K562 (cell line): ENCODE data around the gene SLC6A4. TPM values are rescaled to one million over a fixed set of nuclear protein-coding genes. Genes with fewer than 3 reads are reported as not detected.
A peak's percentile ranks its signal among the peaks of the same experiment; 100 is the strongest.

Experiments used
- ATAC-seq: fragments of 200-7000 bp; cut with Tn5 transposase; 3 replicates; pipeline ENCODE4 v1.9.1; 2020; ENCODE audit warnings: moderate library complexity
- BruUV-seq: library from RNA; stranded (reverse); fragments of 400-500 nt; replicated peaks from 2 replicates; lab custom pipeline; 2021; lab: Mats Ljungman, UMichigan
- CTCF ChIA-PET: fragments of 300-600 bp; formaldehyde crosslinking; extraction: SDS; loops from one replicate; lab custom pipeline; 2021; ENCODE audit warnings: low intra/inter-chr PET ratio; lab: Yijun Ruan, JAX
- POLR2A ChIA-PET: fragments of 300-600, 350-650 bp; sonication (Branson Sonifier 250); formaldehyde crosslinking; extraction: SDS; loops from one replicate; lab custom pipeline; 2021; ENCODE audit warnings: antibody characterized with exemption, inconsistent platforms; lab: Yijun Ruan, JAX
- DNase-seq, 4 experiments: peaks; one replicate each; pipeline versions ENCODE4 v3.0.0 to v3.0.0-alpha.2; 2011 to 2018; ENCODE audit warnings: low spot score in 3 of 4, mixed read lengths in 3 of 4; ENCODE audit errors: extremely low read depth in 1 of 4
- FAIRE-seq: peaks from 2 replicates; lab custom pipeline; 2011; peaks lifted over from hg19 to GRCh38; lab: Jason Lieb, UNC
- H2AFZ ChIP-seq: 2 replicates; pipeline ENCODE4 v1.6.0; 2011; ENCODE audit warnings: low read depth, low read length, control low read depth, inconsistent platforms
- H3K27ac ChIP-seq: fragments of 200-600 bp; 3 replicates; pipeline ENCODE4 v1.8.0; 2011; ENCODE audit warnings: low read depth, mild to moderate bottlenecking, control low read depth, inconsistent platforms, low read length, moderate library complexity, mixed read lengths; ENCODE audit errors: extremely low read depth
- H3K27me3 ChIP-seq, 2 experiments: fragments of 300-600 bp in 1 of 2; 2 replicates in 1 of 2; 3 replicates in 1 of 2; pipeline versions ENCODE4 v1.6.0 to v1.8.0; 2011; ENCODE audit warnings: inconsistent platforms in 2 of 2, low read length in 2 of 2, mild to moderate bottlenecking in 1 of 2, mixed read lengths in 1 of 2, moderate library complexity in 1 of 2; ENCODE audit not compliant: control insufficient read depth in 2 of 2, insufficient read depth in 2 of 2
- H3K36me3 ChIP-seq: fragments of 300-600 bp; 3 replicates; pipeline ENCODE4 v1.8.0; 2011; ENCODE audit warnings: mild to moderate bottlenecking, low read length, inconsistent platforms; ENCODE audit not compliant: control insufficient read depth, insufficient read depth
- H3K4me1 ChIP-seq, 2 experiments: fragments of 200-600 bp in 1 of 2; replicated peaks in 1 of 2; 2 replicates in 1 of 2; 3 replicates in 1 of 2; pipeline versions ENCODE4 v1.5.1 to v1.8.0; 2011; ENCODE audit warnings: inconsistent platforms in 2 of 2, low read length in 2 of 2, mild to moderate bottlenecking in 1 of 2, mixed read lengths in 1 of 2, moderate library complexity in 1 of 2; ENCODE audit not compliant: control insufficient read depth in 2 of 2, insufficient read depth in 2 of 2
- H3K4me2 ChIP-seq: 2 replicates; pipeline ENCODE4 v1.6.1; 2011; ENCODE audit warnings: low read length, control low read depth, inconsistent platforms, mixed read lengths; ENCODE audit not compliant: insufficient read depth
- H3K4me3 ChIP-seq: fragments of 200-600 bp; sonication (generic), shearing (Covaris generic); 2 replicates; pipeline ENCODE4 v1.5.1; 2016; ENCODE audit warnings: control low read depth, inconsistent platforms
- H3K79me2 ChIP-seq: fragments of 200-600 bp; 3 replicates; pipeline ENCODE4 v1.8.0; 2011; ENCODE audit warnings: low read length, inconsistent platforms; ENCODE audit not compliant: control insufficient read depth, insufficient read depth
- H3K9ac ChIP-seq, 2 experiments: 2 replicates each; pipeline versions ENCODE4 v1.6.0 to v1.6.1; 2011; ENCODE audit warnings: low read depth in 2 of 2, low read length in 2 of 2, control low read depth in 1 of 2, inconsistent platforms in 1 of 2, mild to moderate bottlenecking in 1 of 2, mixed read lengths in 1 of 2; ENCODE audit not compliant: insufficient read depth in 1 of 2
- H3K9me1 ChIP-seq: one replicate; pipeline ENCODE4 v1.6.0; 2011; ENCODE audit warnings: inconsistent platforms, mild to moderate bottlenecking, low read length, moderate library complexity; ENCODE audit not compliant: control insufficient read depth, insufficient read depth
- H3K9me3 ChIP-seq: replicated peaks from 2 replicates; pipeline ENCODE4 v1.5.1; 2011; ENCODE audit warnings: low read depth, low read length, inconsistent platforms; ENCODE audit not compliant: control insufficient read depth, insufficient read depth
- H4K20me1 ChIP-seq: replicated peaks from 2 replicates; pipeline ENCODE4 v1.6.1; 2011; ENCODE audit warnings: low read length, inconsistent platforms, mixed read lengths; ENCODE audit not compliant: control insufficient read depth, insufficient read depth
- DACH1 ChIP-seq: fragments of 450-650 bp; IDR thresholded peaks from 2 replicates; pipeline ENCODE4 v1.6.1; 2018; ENCODE audit not compliant: partially characterized antibody
- GATA2 ChIP-seq: sonication (generic); formaldehyde crosslinking; IDR thresholded peaks from 2 replicates; pipeline ENCODE4 v1.4.0; 2020; ENCODE audit warnings: mild to moderate bottlenecking, missing genetic modification reagents
- HMGXB4 ChIP-seq: sonication (generic); formaldehyde crosslinking; IDR thresholded peaks from 2 replicates; pipeline ENCODE4 v1.8.1; 2023; ENCODE audit warnings: mild to moderate bottlenecking, missing genetic modification reagents
- KLF16 ChIP-seq: IDR thresholded peaks from 2 replicates; pipeline ENCODE4 v1.6.1; 2016; ENCODE audit warnings: antibody characterized with exemption
- MTA2 ChIP-seq: fragments of 450-650 bp; IDR thresholded peaks from 2 replicates; pipeline ENCODE4 v1.6.1; 2016; ENCODE audit warnings: low read depth
- PHF8 ChIP-seq: fragments of 200-600 bp; sonication (generic); IDR thresholded peaks from 2 replicates; pipeline ENCODE4 v1.6.1; 2012; ENCODE audit warnings: mixed run types, mild to moderate bottlenecking, inconsistent platforms, low read length, moderate library complexity, borderline replicate concordance
- POLR2B ChIP-seq: fragments of 450-650 bp; IDR thresholded peaks from 2 replicates; pipeline ENCODE4 v1.6.1; 2018; ENCODE audit warnings: low read depth; ENCODE audit not compliant: partially characterized antibody
- REST ChIP-seq, 2 experiments: fragments of 450-650 bp; formaldehyde crosslinking in 1 of 2; IDR thresholded peaks; 2 replicates each; pipeline versions ENCODE4 v1.4.0 to v1.6.1; 2014 to 2020; ENCODE audit warnings: mild to moderate bottlenecking in 2 of 2, borderline replicate concordance in 1 of 2, low read depth in 1 of 2
- SMAD1 ChIP-seq: fragments of 150-350 bp; IDR thresholded peaks from 2 replicates; pipeline ENCODE4 v1.6.1; 2014; ENCODE audit warnings: low read length, low read depth; ENCODE audit not compliant: partially characterized antibody
- STAT5B ChIP-seq: fragments of 250-450 bp; sonication (Bioruptor Pico); IDR thresholded peaks from 2 replicates; pipeline ENCODE4 v1.8.0; 2021; ENCODE audit warnings: mild to moderate bottlenecking, inconsistent platforms
- TRIM24 ChIP-seq, 2 experiments: fragments of 450-650 bp; IDR thresholded peaks; 2 replicates each; pipeline ENCODE4 v1.6.1; 2016
- ZNF444 ChIP-seq: fragments of 250-450 bp; sonication (Bioruptor Pico); IDR thresholded peaks from 2 replicates; pipeline ENCODE4 v1.4.0; 2020; ENCODE audit warnings: mild to moderate bottlenecking, moderate library complexity
- ZNF551 ChIP-seq: fragments of 250-450 bp; sonication (Bioruptor Pico); IDR thresholded peaks from 2 replicates; pipeline ENCODE4 v1.5.0; 2021; ENCODE audit warnings: mild to moderate bottlenecking, moderate library complexity
- WGBS: fragments of 100-300 bp; shearing (Covaris generic); methylation state at CpG from one replicate; pipeline ENCODE4 v1.1.6; 2016; ENCODE audit warnings: low coverage, mixed read lengths; ENCODE audit not compliant: insufficient coverage; ENCODE audit errors: missing lambda C conversion rate; 5-methylcytosine and 5-hydroxymethylcytosine counted together
- in situ Hi-C: fragments of 300-500 bp; cut with MboI; formaldehyde crosslinking; loops from 4 replicates; pipeline ENCODE4 v1.15.0; 2018; ENCODE audit warnings: inconsistent platforms, mixed read lengths
- intact Hi-C: fragments of 100-400 bp; cut with micrococcal nuclease; formaldehyde crosslinking; loops from 2 replicates; pipeline ENCODE4 v1.14.2; 2022
- polyA plus RNA-seq, 8 experiments: library from polyadenylated mRNA; depleted of rRNA in 4 of 8; stranded (reverse) in 5 of 8; unstranded in 3 of 8; fragments of >200 nt; fragmentation: Nextera tagmentation in 2 of 8; fragmentation: Illumina TruSeq in 1 of 8; extraction: Ambion mirVana in 2 of 8; extraction: Trizol in 1 of 8; gene quantifications; 2 replicates each; pipeline versions ENCODE4 v1.2.1 to v1.2.3, GENCODE V29; 2011 to 2014; ENCODE audit warnings: inconsistent platforms in 1 of 8, missing spikeins in 1 of 8
- total RNA-seq, 7 experiments: library from RNA; depleted of rRNA in 6 of 7; stranded (reverse); fragments of >200 nt in 6 of 7; fragmentation: Illumina TruSeq in 2 of 7; extraction: Trizol in 2 of 7; gene quantifications; 2 replicates each; pipeline versions ENCODE4 v1.2.1 to v1.2.3, GENCODE V29; 2011 to 2021; ENCODE audit warnings: low replicate concordance in 1 of 7

SLC6A4 gene
- total and polyA plus RNA-seq, 9 of the 15 experiments (the other 6 are each of a cell fraction or from before 2014, with no cell fraction given), result 0.05 to 0.09 (median 0.07) TPM; not detected in 6

- POLR2A ChIA-PET, result interaction anchor here (1.0 to 1.4 kb wide), 3 partner anchors 9 to 24 kb away, joined by 3 to 6 read pairs (median 4); no protein-coding TSS in a partner anchor
- WGBS, result 3% methylated on average over 6 of the region's 6 CpGs
- CTCF ChIA-PET, result no interaction called here
- TF ChIP-seq GATA2 (CRISPR knock-in tag), result peak; percentile 45; the same call in 1 of the 2 replicates
- TF ChIP-seq SMAD1, result no peak
- TF ChIP-seq POLR2B, result no peak
- no peak for TF ChIP-seq HMGXB4 (CRISPR knock-in tag)
- no peak for TF ChIP-seq ZNF444 (CRISPR knock-in tag)
- no peak for TF ChIP-seq STAT5B
- TF ChIP-seq MTA2, result no peak
- TF ChIP-seq REST (IDR thresholded peaks at IDR 0.05; ENCODE audit: borderline replicate concordance), result no peak
- no peak for TF ChIP-seq REST (CRISPR knock-in tag; IDR thresholded peaks at IDR 0.05; ENCODE audit: low read depth)
- no peak for TF ChIP-seq ZNF551 (CRISPR knock-in tag)
- no peak for TF ChIP-seq KLF16
- no peak for TF ChIP-seq TRIM24 (IDR thresholded peaks at IDR 0.05)
- no peak for TF ChIP-seq DACH1
- TF ChIP-seq PHF8, result no peak
Observed at GRCh38 chr17:30203471-30203981, 32.0 kb downstream of the SLC6A4 start.

More at GRCh38 chr17:30203471-30203981, 32.0 kb downstream of the SLC6A4 start:
- FAIRE-seq (peak; percentile 72), ATAC-seq (peak; percentile 89), DNase-seq (peak; percentile 43 to 67 (median 54))
- Histone ChIP-seq H3K36me3 (no peaks in the 10 kb centered on the region), H3K79me2 (no peaks in the 10 kb centered on the region), H3K27me3 (peaks cover 5 to 7% of the 10 kb centered on the region in 2 experiments; a peak in 3 of 5 replicates), H2AFZ (peak overlapping the region; percentile 96), H3K9ac (peak overlapping the region; percentile 52 to 72; a peak in 2 of 4 replicates), H3K9me3 (no peaks in the 10 kb centered on the region), H3K4me2 (peak overlapping the region; percentile 70), H3K27ac (peak overlapping the region; percentile 43; the same call in 1 of the 3 replicates), H3K4me3 (peak overlapping the region; percentile 14; the same call in 1 of the 2 replicates), H3K4me1 (peaks cover 4 to 9% of the 10 kb centered on the region in 2 experiments; a peak in 3 of 5 replicates), H3K9me1 (no peaks in the 10 kb centered on the region), H4K20me1 (no peaks in the 10 kb centered on the region)
- no TSS peak for BruUV-seq
- in situ Hi-C loops, result no loop called here
- intact Hi-C loops, result loop anchor here (10.0 kb wide), 1 partner anchor 99 kb away; no protein-coding TSS in a partner anchor
